A673 (cell line): ENCODE results near the gene CREBZF. TPM values are rescaled to one million over a fixed set of nuclear protein-coding genes. Genes with fewer than 3 reads are reported as not detected.
"Not testable (repeated sequence)": the region's sequence is repeated elsewhere in the genome, so short reads cannot be mapped to it uniquely, and the experiment has no call there.

Experiments
- BruUV-seq: library from RNA; stranded (reverse); fragments of 400-500 nt; replicated peaks from 2 replicates; lab custom pipeline; 2021; lab: Mats Ljungman, UMichigan
- CTCF ChIA-PET: fragments of 300-600 bp; sonication (Branson Sonifier 250); formaldehyde crosslinking; loops from one replicate; lab custom pipeline; 2022; ENCODE audit warnings: antibody characterized with exemption; lab: Charles Lee
- POLR2A ChIA-PET: fragments of 300-600 bp; sonication (Branson Sonifier 250); formaldehyde crosslinking; loops from one replicate; lab custom pipeline; 2022; ENCODE audit warnings: antibody characterized with exemption; ENCODE audit not compliant: low non-redundant PET; lab: Charles Lee
- DNase-seq: peaks from one replicate; pipeline ENCODE4 v3.0.0-alpha.2; 2015; ENCODE audit warnings: low spot score
- H3K27ac ChIP-seq: fragments of 200-600 bp; sonication (generic); 2 replicates; pipeline ENCODE4 v1.5.1; 2016; ENCODE audit warnings: mixed run types, low read depth, mild to moderate bottlenecking, mixed read lengths, antibody characterized with exemption, low read length; ENCODE audit not compliant: poor library complexity, severe bottlenecking
- H3K27me3 ChIP-seq: fragments of 200-600 bp; sonication (generic); replicated peaks from 2 replicates; pipeline ENCODE4 v1.6.1; 2017; ENCODE audit warnings: mixed run types, low read depth, mild to moderate bottlenecking, mixed read lengths, antibody characterized with exemption, low read length; ENCODE audit not compliant: insufficient read depth, poor library complexity
- H3K36me3 ChIP-seq: fragments of 200-600 bp; sonication (generic); 2 replicates; pipeline ENCODE4 v1.6.1; 2016; ENCODE audit warnings: mixed run types, mild to moderate bottlenecking, mixed read lengths, antibody characterized with exemption, low read length; ENCODE audit not compliant: insufficient read depth, poor library complexity, severe bottlenecking
- H3K4me1 ChIP-seq: fragments of 200-600 bp; sonication (generic); 2 replicates; pipeline ENCODE4 v1.6.1; 2017; ENCODE audit warnings: mixed run types, mild to moderate bottlenecking, mixed read lengths, antibody characterized with exemption, low read length; ENCODE audit not compliant: insufficient read depth, poor library complexity, severe bottlenecking
- H3K4me3 ChIP-seq: fragments of 200-600 bp; sonication (generic); 2 replicates; pipeline ENCODE4 v1.5.1; 2016; ENCODE audit warnings: low read depth, mixed run types, mild to moderate bottlenecking, mixed read lengths, low read length; ENCODE audit not compliant: poor library complexity, severe bottlenecking
- H3K9me3 ChIP-seq: fragments of 200-600 bp; sonication (generic); 2 replicates; pipeline ENCODE4 v1.6.1; 2016; ENCODE audit warnings: mixed run types, low read depth, mild to moderate bottlenecking, mixed read lengths, antibody characterized with exemption, low read length; ENCODE audit not compliant: poor library complexity, severe bottlenecking
- CTCF ChIP-seq: fragments of 300-800, 200-600 bp; sonication (generic); conservative IDR thresholded peaks from 2 replicates; pipeline ENCODE4 v1.5.1; 2017; ENCODE audit warnings: low read depth, mild to moderate bottlenecking, antibody characterized with exemption, low read length, moderate library complexity, mixed read lengths
- EZH2 ChIP-seq: fragments of 200-600 bp; sonication (generic); IDR thresholded peaks from 2 replicates; pipeline ENCODE4 v1.6.1; 2017; ENCODE audit warnings: borderline replicate concordance, low read depth, mild to moderate bottlenecking, mixed read lengths, antibody characterized with exemption, low read length; ENCODE audit not compliant: poor library complexity, severe bottlenecking
- intact Hi-C: fragments of 100-400 bp; cut with micrococcal nuclease; formaldehyde crosslinking; loops from one replicate; pipeline ENCODE4 v1.10.0; 2022; ENCODE audit not compliant: unreplicated experiment
- total RNA-seq: library from RNA; stranded (reverse); gene quantifications from 2 replicates; pipeline ENCODE4 v1.2.3, GENCODE V29; 2021

CREBZF gene
- total RNA-seq, 1 experiment from 2014 or later: 76.6 TPM

GRCh38 chr11:85620256-85620655 is 44.7 kb downstream of the CREBZF start:
- ChIA-PET CTCF (no interaction called here), POLR2A (no interaction called here)
- H3K4me3 ChIP-seq: no peak overlapping the region
- peaks cover 9% of the 10 kb centered on the region for H3K27me3 ChIP-seq
- H3K36me3 ChIP-seq: no peaks in the 10 kb centered on the region
- no peak for DNase-seq
- no peak for TF ChIP-seq EZH2
- no peak for TF ChIP-seq CTCF
- no peaks in the 10 kb centered on the region for H3K4me1 ChIP-seq
- no peak overlapping the region for H3K27ac ChIP-seq
- no peaks in the 10 kb centered on the region for H3K9me3 ChIP-seq
- no TSS peak for BruUV-seq
- intact Hi-C loops: no loop called here

- intact Hi-C loops: no loop called here
- Histone ChIP-seq H3K9me3 (no peaks in the 10 kb centered on the region), H3K36me3 (no peaks in the 10 kb centered on the region), H3K4me3 (no peak overlapping the region), H3K27ac (no peak overlapping the region), H3K4me1 (no peaks in the 10 kb centered on the region), H3K27me3 (peaks cover 2% of the 10 kb centered on the region)
- no TSS peak for BruUV-seq
- ChIA-PET POLR2A (no interaction called here), CTCF (no interaction called here)
- TF ChIP-seq CTCF (no peak), EZH2 (no peak)
- DNase-seq: no peak
These were observed 45.4 kb downstream of the CREBZF start for GRCh38 chr11:85619499-85619898.

- CTCF ChIA-PET, intact Hi-C loops, H3K4me3 ChIP-seq, H3K9me3 ChIP-seq, H3K27me3 ChIP-seq, DNase-seq, H3K36me3 ChIP-seq, H3K27ac ChIP-seq, BruUV-seq, POLR2A ChIA-PET, H3K4me1 ChIP-seq: not testable (repeated sequence)
These were observed 53.3 kb downstream of the CREBZF start for GRCh38 chr11:85611643-85612042.

Other genes starting within 250 kb of the CREBZF start
- 276 and 277 TPM in 2 replicates for gene DLG2, start 37.8 kb downstream of the CREBZF start, total RNA-seq
- 70.4 and 80.5 TPM in 2 replicates for gene TMEM126B, start 36.5 kb downstream of the CREBZF start, total RNA-seq
- gene TMEM126A, start 17.2 kb downstream of the CREBZF start, total RNA-seq: 53.8 and 66.0 TPM in 2 replicates
- 0.41 and 0.66 TPM in 2 replicates for gene CCDC89, start 21.1 kb upstream of the CREBZF start, total RNA-seq
- gene SYTL2, start 146.0 kb upstream of the CREBZF start, total RNA-seq: 0.59 and 0.77 TPM in 2 replicates
- not detected in 2 replicates for gene CCDC83, start 190.3 kb upstream of the CREBZF start, total RNA-seq